GM23248 (cell line): Measurements from ENCODE around the gene COPS2.

Experiments used
- EZH2 ChIP-seq: fragments of 200-600 bp; sonication (generic); IDR thresholded peaks from 2 replicates; pipeline ENCODE4 v1.6.1; 2018; ENCODE audit warnings: antibody characterized with exemption, mild to moderate bottlenecking; ENCODE audit not compliant: insufficient read depth, poor library complexity, severe bottlenecking
- EZH2phosphoT487 ChIP-seq: fragments of 200-600 bp; sonication (generic); IDR thresholded peaks from 2 replicates; pipeline ENCODE4 v1.6.1; 2018; ENCODE audit warnings: antibody characterized with exemption, moderate library complexity, mild to moderate bottlenecking, low read depth; ENCODE audit not compliant: insufficient read depth

DNA sequence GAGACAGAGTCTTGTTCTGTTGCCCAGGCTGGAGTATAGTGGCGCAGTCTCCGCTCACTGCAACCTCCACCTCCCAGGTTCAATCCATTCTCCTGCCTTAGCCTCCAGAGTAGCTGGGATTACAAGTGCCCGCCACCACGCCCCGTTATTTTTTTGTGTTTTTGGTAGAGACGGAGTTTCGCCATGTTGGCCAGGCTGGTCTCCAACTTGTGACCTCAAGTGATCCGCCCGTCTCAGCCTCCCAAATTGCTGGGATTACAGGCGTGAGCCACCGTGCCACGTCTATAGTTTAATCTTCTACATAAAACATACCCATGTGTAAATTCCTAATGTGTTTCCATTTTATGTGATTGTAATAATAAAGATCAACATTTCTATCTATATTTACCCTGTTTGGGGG, 16.4 kb upstream of the COPS2 start:
- TF ChIP-seq EZH2 (no peak), EZH2phosphoT487 (no peak)
